H1 (cell line): ENCODE data around the gene ZNF791. TPM values are rescaled to one million over a fixed set of nuclear protein-coding genes. Genes with fewer than 3 reads are reported as not detected.

Experiments used
- CTCF ChIA-PET: fragments of 300-600 bp; sonication (Branson Sonifier 250); formaldehyde crosslinking; loops from one replicate; lab custom pipeline; 2021; ENCODE audit not compliant: partially characterized antibody; lab: Charles Lee
- POLR2A ChIA-PET: fragments of 300-600 bp; sonication (Branson Sonifier 250); formaldehyde crosslinking; loops from one replicate; lab custom pipeline; 2021; ENCODE audit warnings: inconsistent platforms; ENCODE audit not compliant: partially characterized antibody; lab: Charles Lee
- DNase-seq, 2 experiments: peaks; one replicate each; pipeline versions ENCODE4 v3.0.0 to v3.0.0-alpha.2; 2010 to 2022; ENCODE audit warnings: low spot score in 2 of 2, low read depth in 1 of 2, mixed read lengths in 1 of 2
- FAIRE-seq: peaks from 2 replicates; lab custom pipeline; 2011; peaks lifted over from hg19 to GRCh38; lab: Jason Lieb, UNC
- H2AFZ ChIP-seq: 2 replicates; pipeline ENCODE4 v1.8.1; 2012; ENCODE audit warnings: low read length, inconsistent platforms
- H2AK5ac ChIP-seq: 2 replicates; pipeline ENCODE4 v1.6.1; 2013; ENCODE audit warnings: low read depth, low read length
- H2BK120ac ChIP-seq: replicated peaks from 2 replicates; pipeline ENCODE3; 2013; ENCODE audit warnings: low read depth, low read length, inconsistent platforms
- H2BK12ac ChIP-seq: 2 replicates; pipeline ENCODE4 v1.6.1; 2013; ENCODE audit warnings: low read depth, low read length
- H2BK15ac ChIP-seq: 2 replicates; pipeline ENCODE4 v1.6.1; 2013; ENCODE audit warnings: low read length
- H2BK20ac ChIP-seq: 2 replicates; pipeline ENCODE4 v1.6.1; 2013; ENCODE audit warnings: low read length
- H2BK5ac ChIP-seq: 2 replicates; pipeline ENCODE4 v1.6.1; 2013; ENCODE audit warnings: low read depth, low read length
- H3K14ac ChIP-seq: 2 replicates; pipeline ENCODE4 v1.6.1; 2013; ENCODE audit warnings: inconsistent platforms; ENCODE audit not compliant: insufficient read length
- H3K18ac ChIP-seq: 2 replicates; pipeline ENCODE4 v1.6.1; 2013; ENCODE audit warnings: low read length; ENCODE audit errors: extremely low read depth
- H3K23ac ChIP-seq: 2 replicates; pipeline ENCODE4 v1.6.1; 2013; ENCODE audit warnings: inconsistent platforms; ENCODE audit not compliant: insufficient read length
- H3K23me2 ChIP-seq: 2 replicates; pipeline ENCODE4 v1.6.1; 2013; ENCODE audit warnings: low read depth, low read length
- H3K27ac ChIP-seq: 2 replicates; pipeline ENCODE4 v1.6.1; 2011; ENCODE audit warnings: low read depth, low read length, inconsistent platforms
- H3K27me3 ChIP-seq, 4 experiments: replicated peaks in 1 of 4; 1 replicate in 1 of 4; 2 replicates in 3 of 4; pipeline versions ENCODE4 v1.6.1 to v1.8.1; 2011 to 2013; ENCODE audit warnings: low read length in 3 of 4, mild to moderate bottlenecking in 3 of 4, inconsistent platforms in 2 of 4, mixed read lengths in 2 of 4, moderate library complexity in 1 of 4; ENCODE audit not compliant: control insufficient read depth in 3 of 4, insufficient read depth in 3 of 4; ENCODE audit errors: extremely low read depth in 1 of 4
- H3K36me3 ChIP-seq, 4 experiments: 2 replicates each; pipeline versions ENCODE4 v1.6.1 to v1.8.1; 2011 to 2013; ENCODE audit warnings: mild to moderate bottlenecking in 4 of 4, low read length in 3 of 4, moderate library complexity in 2 of 4, control low read depth in 1 of 4, inconsistent platforms in 1 of 4; ENCODE audit not compliant: insufficient read depth in 4 of 4, control insufficient read depth in 2 of 4
- H3K4ac ChIP-seq: replicated peaks from 2 replicates; pipeline ENCODE3; 2013; ENCODE audit warnings: low read length, low read depth, mixed read lengths, inconsistent platforms; ENCODE audit not compliant: insufficient read length
- H3K4me1 ChIP-seq, 4 experiments: replicated peaks in 1 of 4; 1 replicate in 1 of 4; 2 replicates in 3 of 4; pipeline versions ENCODE4 v1.6.1 to v1.8.1; 2011 to 2013; ENCODE audit warnings: low read length in 3 of 4, inconsistent platforms in 2 of 4, mixed read lengths in 1 of 4; ENCODE audit not compliant: insufficient read depth in 4 of 4, control insufficient read depth in 3 of 4
- H3K4me2 ChIP-seq, 2 experiments: 2 replicates each; pipeline versions ENCODE4 v1.6.1 to v1.8.1; 2011 to 2013; ENCODE audit warnings: low read depth in 2 of 2, low read length in 2 of 2, control low read depth in 1 of 2, inconsistent platforms in 1 of 2, mild to moderate bottlenecking in 1 of 2; ENCODE audit not compliant: insufficient read depth in 1 of 2
- H3K4me3 ChIP-seq, 4 experiments: fragments of 200-600, 300-600 bp in 1 of 4; sonication (generic), shearing (Covaris generic), sonication (Bioruptor Twin) in 1 of 4; 2 replicates each; pipeline versions ENCODE4 v1.5.1 to v1.8.1; 2011 to 2016; ENCODE audit warnings: low read length in 4 of 4, low read depth in 3 of 4, control low read depth in 2 of 4, inconsistent platforms in 2 of 4, mild to moderate bottlenecking in 2 of 4, mixed read lengths in 1 of 4, moderate library complexity in 1 of 4; ENCODE audit not compliant: insufficient read depth in 2 of 4; ENCODE audit errors: extremely low read depth in 1 of 4
- H3K56ac ChIP-seq: replicated peaks from 2 replicates; pipeline ENCODE3; 2013; ENCODE audit warnings: low read depth, mild to moderate bottlenecking, mixed read lengths, low read length, inconsistent platforms; ENCODE audit not compliant: insufficient read length
- H3K79me1 ChIP-seq: 2 replicates; pipeline ENCODE4 v1.6.1; 2013; ENCODE audit warnings: low read depth, low read length, control low read depth
- H3K79me2 ChIP-seq, 2 experiments: 2 replicates each; pipeline versions ENCODE4 v1.6.1 to v1.8.1; 2012 to 2013; ENCODE audit warnings: low read length in 2 of 2, mild to moderate bottlenecking in 2 of 2, inconsistent platforms in 1 of 2; ENCODE audit not compliant: insufficient read depth in 2 of 2, control insufficient read depth in 1 of 2
- H3K9ac ChIP-seq, 4 experiments: replicated peaks in 1 of 4; 1 replicate in 1 of 4; 2 replicates in 3 of 4; pipeline versions ENCODE4 v1.6.1 to v1.8.1; 2011 to 2013; ENCODE audit warnings: low read depth in 3 of 4, low read length in 3 of 4, control low read depth in 2 of 4, mild to moderate bottlenecking in 2 of 4, moderate library complexity in 2 of 4, inconsistent platforms in 1 of 4; ENCODE audit errors: extremely low read depth in 1 of 4
- H3K9me3 ChIP-seq, 2 experiments: 2 replicates each; pipeline versions ENCODE4 v1.6.1 to v1.8.1; 2012 to 2013; ENCODE audit warnings: mild to moderate bottlenecking in 2 of 2, moderate library complexity in 2 of 2, control low read depth in 1 of 2, inconsistent platforms in 1 of 2, low read depth in 1 of 2, low read length in 1 of 2, mixed read lengths in 1 of 2; ENCODE audit not compliant: insufficient read depth in 2 of 2
- H4K20me1 ChIP-seq, 2 experiments: replicated peaks in 1 of 2; 2 replicates each; pipeline versions ENCODE3 to v1.8.1; 2011 to 2013; ENCODE audit warnings: inconsistent platforms in 2 of 2, low read length in 2 of 2, mild to moderate bottlenecking in 1 of 2; ENCODE audit not compliant: insufficient read depth in 2 of 2, control insufficient read depth in 1 of 2
- H4K5ac ChIP-seq: 2 replicates; pipeline ENCODE4 v1.6.1; 2013; ENCODE audit warnings: low read length, low read depth, mixed read lengths, inconsistent platforms; ENCODE audit not compliant: insufficient read length
- H4K8ac ChIP-seq: 2 replicates; pipeline ENCODE4 v1.8.0; 2013; ENCODE audit warnings: mild to moderate bottlenecking, moderate library complexity, low read length, inconsistent platforms; ENCODE audit not compliant: insufficient read depth; ENCODE audit errors: extremely low read depth
- H4K91ac ChIP-seq: replicated peaks from 2 replicates; pipeline ENCODE3; 2013; ENCODE audit warnings: low read length, mixed read lengths, inconsistent platforms; ENCODE audit not compliant: insufficient read length
- YY1 ChIP-seq: IDR thresholded peaks from 2 replicates; pipeline ENCODE4 v1.6.1; 2011; ENCODE audit warnings: low read depth, mild to moderate bottlenecking, low read length
- WGBS, 2 experiments: shearing (Covaris generic) in 1 of 2; methylation state at CpG; one replicate each; pipeline versions ENCODE4 v1.1.6 to v1.1.7; 2013 to 2015; ENCODE audit warnings: low lambda C conversion rate in 2 of 2, mixed read lengths in 2 of 2, inconsistent platforms in 1 of 2, low coverage in 1 of 2, missing lambda C conversion rate in 1 of 2; ENCODE audit not compliant: insufficient replicate concordance in 2 of 2, insufficient coverage in 1 of 2, insufficient read length in 1 of 2; ENCODE audit errors: extremely low coverage in 1 of 2, missing lambda C conversion rate in 1 of 2; 5-methylcytosine and 5-hydroxymethylcytosine counted together
- polyA plus RNA-seq, 7 experiments: library from polyadenylated mRNA; depleted of rRNA in 3 of 7; stranded (reverse) in 5 of 7; unstranded in 2 of 7; fragments of >200 nt in 5 of 7; fragments of 200-250 nt in 2 of 7; gene quantifications; 1 replicate in 5 of 7; 2 replicates in 1 of 7; 4 replicates in 1 of 7; pipeline versions ENCODE4 v1.2.1 to v1.2.3, GENCODE V29; 2011 to 2013; ENCODE audit warnings: missing spikeins in 2 of 7, mixed read lengths in 2 of 7
- total RNA-seq: library from RNA; stranded (reverse); fragmentation: NEBNext Ultra II Directional; extraction: Animal tissue kit (Norgen Biotek cat#: 25700); gene quantifications from 2 replicates; pipeline ENCODE4 v1.2.1, GENCODE V29; 2021

ZNF791 gene
- total and polyA plus RNA-seq, 2 of the 8 experiments (the other 6 are each of a cell fraction or from before 2014, with no cell fraction given) = 4.1 to 18.6 TPM

- Histone ChIP-seq H3K23me2 (no peaks in the 10 kb centered on the region), H3K27ac (no peak overlapping the region), H3K4ac (no peak overlapping the region), H2AFZ (no peak overlapping the region), H2BK5ac (no peak overlapping the region), H2BK15ac (no peak overlapping the region), H2BK120ac (no peak overlapping the region), H2AK5ac (no peak overlapping the region), H4K91ac (no peak overlapping the region), H3K27me3 (no peaks in the 10 kb centered on the region), H3K4me3 (no peak overlapping the region), H3K23ac (no peak overlapping the region), H3K9ac (no peak overlapping the region), H3K79me1 (no peaks in the 10 kb centered on the region), H4K5ac (no peak overlapping the region), H3K4me2 (no peak overlapping the region), H3K79me2 (no peaks in the 10 kb centered on the region), H3K14ac (no peak overlapping the region), H2BK20ac (no peak overlapping the region), H4K8ac (no peak overlapping the region), H3K18ac (no peak overlapping the region), H4K20me1 (no peaks in the 10 kb centered on the region), H3K9me3 (no peaks in the 10 kb centered on the region), H3K4me1 (peaks cover 0 to 4% (median 0%) of the 10 kb centered on the region in 4 experiments; a peak in 2 of 7 replicates), H3K36me3 (no peaks in the 10 kb centered on the region), H2BK12ac (no peak overlapping the region), H3K56ac (no peak overlapping the region)
- ChIA-PET CTCF (interaction anchor here (0.6 to 1.4 kb wide), 2 partner anchors 87 to 506 kb away, joined by 3 to 5 read pairs; no protein-coding TSS in a partner anchor), POLR2A (interaction anchor here (0.9 to 1.5 kb wide), 3 partner anchors 66 to 104 kb away, joined by 3 to 4 read pairs (median 3); no protein-coding TSS in a partner anchor)
- 86% methylated on average over 4 of the region's 4 CpGs; no CpG with 5 or more reads in 1 of the 2 experiments for WGBS, 2 experiments
- FAIRE-seq (no peak), DNase-seq (no peak)
- TF ChIP-seq YY1 = no peak
These were observed 42.8 kb upstream of the ZNF791 start for GRCh38 chr19:12567951-12568350.
